Measurements from ENCODE around the gene LEPROT. TPM values are rescaled to one million over a fixed set of nuclear protein-coding genes. Genes with fewer than 3 reads are reported as not detected.

The LEPROT gene
- total and polyA plus RNA-seq, 10 of the 15 experiments (the other 5 are each of a cell fraction or from before 2014, with no cell fraction given): 14.9 to 38.1 (median 17.4) TPM

DNA sequence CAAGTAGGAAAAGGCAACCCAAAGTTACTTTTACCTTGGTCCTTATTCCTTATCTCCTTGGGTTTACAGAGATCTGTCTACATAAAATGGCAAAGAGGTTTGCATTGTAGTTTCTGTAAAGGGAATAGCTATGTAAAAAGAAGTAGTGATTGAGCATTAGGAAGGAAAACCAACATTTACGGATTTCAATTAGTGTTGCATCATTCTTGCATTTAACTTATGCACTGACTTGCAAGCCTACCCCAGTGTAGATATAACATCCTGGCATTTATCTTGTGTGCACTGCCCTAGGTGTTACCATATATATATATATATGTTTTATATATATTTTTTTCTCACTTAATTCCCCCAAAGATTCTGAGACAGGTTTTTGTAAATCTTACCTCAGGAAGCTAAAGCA, 3.7 kb upstream of the LEPROT start (continued):
- TF ChIP-seq, protein P1, sequence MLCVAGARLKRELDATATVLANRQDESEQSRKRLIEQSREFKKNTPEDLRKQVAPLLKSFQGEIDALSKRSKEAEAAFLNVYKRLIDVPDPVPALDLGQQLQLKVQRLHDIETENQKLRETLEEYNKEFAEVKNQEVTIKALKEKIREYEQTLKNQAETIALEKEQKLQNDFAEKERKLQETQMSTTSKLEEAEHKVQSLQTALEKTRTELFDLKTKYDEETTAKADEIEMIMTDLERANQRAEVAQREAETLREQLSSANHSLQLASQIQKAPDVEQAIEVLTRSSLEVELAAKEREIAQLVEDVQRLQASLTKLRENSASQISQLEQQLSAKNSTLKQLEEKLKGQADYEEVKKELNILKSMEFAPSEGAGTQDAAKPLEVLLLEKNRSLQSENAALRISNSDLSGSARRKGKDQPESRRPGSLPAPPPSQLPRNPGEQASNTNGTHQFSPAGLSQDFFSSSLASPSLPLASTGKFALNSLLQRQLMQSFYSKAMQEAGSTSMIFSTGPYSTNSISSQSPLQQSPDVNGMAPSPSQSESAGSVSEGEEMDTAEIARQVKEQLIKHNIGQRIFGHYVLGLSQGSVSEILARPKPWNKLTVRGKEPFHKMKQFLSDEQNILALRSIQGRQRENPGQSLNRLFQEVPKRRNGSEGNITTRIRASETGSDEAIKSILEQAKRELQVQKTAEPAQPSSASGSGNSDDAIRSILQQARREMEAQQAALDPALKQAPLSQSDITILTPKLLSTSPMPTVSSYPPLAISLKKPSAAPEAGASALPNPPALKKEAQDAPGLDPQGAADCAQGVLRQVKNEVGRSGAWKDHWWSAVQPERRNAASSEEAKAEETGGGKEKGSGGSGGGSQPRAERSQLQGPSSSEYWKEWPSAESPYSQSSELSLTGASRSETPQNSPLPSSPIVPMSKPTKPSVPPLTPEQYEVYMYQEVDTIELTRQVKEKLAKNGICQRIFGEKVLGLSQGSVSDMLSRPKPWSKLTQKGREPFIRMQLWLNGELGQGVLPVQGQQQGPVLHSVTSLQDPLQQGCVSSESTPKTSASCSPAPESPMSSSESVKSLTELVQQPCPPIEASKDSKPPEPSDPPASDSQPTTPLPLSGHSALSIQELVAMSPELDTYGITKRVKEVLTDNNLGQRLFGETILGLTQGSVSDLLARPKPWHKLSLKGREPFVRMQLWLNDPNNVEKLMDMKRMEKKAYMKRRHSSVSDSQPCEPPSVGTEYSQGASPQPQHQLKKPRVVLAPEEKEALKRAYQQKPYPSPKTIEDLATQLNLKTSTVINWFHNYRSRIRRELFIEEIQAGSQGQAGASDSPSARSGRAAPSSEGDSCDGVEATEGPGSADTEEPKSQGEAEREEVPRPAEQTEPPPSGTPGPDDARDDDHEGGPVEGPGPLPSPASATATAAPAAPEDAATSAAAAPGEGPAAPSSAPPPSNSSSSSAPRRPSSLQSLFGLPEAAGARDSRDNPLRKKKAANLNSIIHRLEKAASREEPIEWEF (IDR thresholded peaks at IDR 0.05; ENCODE audit: insufficient replicate concordance, low read depth, low read length): no peak

DNA sequence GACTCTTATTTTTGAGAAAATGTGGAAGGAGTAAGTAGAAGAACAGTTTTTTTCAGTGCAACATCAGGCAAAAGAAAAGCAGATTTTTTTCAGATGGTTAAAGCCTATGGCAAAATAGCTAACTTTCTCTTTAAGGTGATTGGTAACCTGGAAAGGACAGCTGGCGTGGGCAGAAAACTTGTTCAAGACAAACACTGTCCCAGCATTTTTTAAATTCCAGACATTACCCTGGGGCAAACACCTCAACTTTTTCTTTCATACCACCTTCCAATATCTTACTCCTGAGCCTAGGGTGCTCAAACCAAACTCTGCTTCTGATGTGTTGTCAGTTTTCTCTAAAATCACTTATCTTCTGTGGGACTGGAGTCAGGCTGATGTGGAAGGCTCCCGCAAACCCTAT, 2.7 kb upstream of the LEPROT start:
- H3K4me1 ChIP-seq (ENCODE audit: control insufficient read depth, insufficient read depth, low read length): peaks cover 6% of the 10 kb centered on the region
- intact Hi-C loops (cut with micrococcal nuclease; ENCODE audit: unreplicated experiment) (no loop called here), in situ Hi-C loops (cut with MboI) (no loop called here)
- no peaks in the 10 kb centered on the region for H3K27me3 ChIP-seq (replicated peaks in 1 of 2; ENCODE audit: control insufficient read depth in 2 of 2, insufficient read depth in 2 of 2, low read length in 1 of 2)
- no TSS peak for BruUV-seq (replicated peaks)
- H4K20me1 ChIP-seq (ENCODE audit: control insufficient read depth, insufficient read depth): no peaks in the 10 kb centered on the region
- ChIA-PET SMC1A (ENCODE audit: uncharacterized antibody, unreplicated experiment) (no interaction called here), POLR2A (no interaction called here), RAD21 (ENCODE audit: unreplicated experiment) (no interaction called here), CTCF (interaction anchor here (0.9 to 4.2 kb wide), 3 partner anchors 9 to 22 kb away, joined by 3 to 41 read pairs (median 4); no protein-coding TSS in a partner anchor)
- no peak for TF ChIP-seq FOXK2 (IDR thresholded peaks at IDR 0.05)
- DNase-seq (ENCODE audit: low read depth, low spot score): no peak
- H3K9me3 ChIP-seq (replicated peaks; ENCODE audit: control insufficient read depth, insufficient read depth, low read length): no peaks in the 10 kb centered on the region; the same call in 2 of the 3 replicates
- H3K79me2 ChIP-seq (ENCODE audit: control insufficient read depth, insufficient read depth, low read length): peaks cover 22% of the 10 kb centered on the region
- no peak overlapping the region for H3K9ac ChIP-seq (ENCODE audit: control insufficient read depth, insufficient read depth, low read length)
- ATAC-seq: no peak
- H3K36me3 ChIP-seq (ENCODE audit: control insufficient read depth in 2 of 2, insufficient read depth in 2 of 2, low read length in 1 of 2): no peaks in the 10 kb centered on the region
- no peak overlapping the region for H3K27ac ChIP-seq (ENCODE audit: control insufficient read depth, insufficient read depth)
- 78% methylated on average over 2 of the region's 2 CpGs for WGBS (ENCODE audit: insufficient coverage, insufficient replicate concordance, low lambda C conversion rate, missing lambda C conversion rate)
- H3K4me3 ChIP-seq: no peak overlapping the region
- H3K4me2 ChIP-seq (ENCODE audit: control insufficient read depth, insufficient read depth): no peak overlapping the region
- H2AFZ ChIP-seq (ENCODE audit: control insufficient read depth, low read depth, low read length): no peak overlapping the region
- FAIRE-seq: no peak
